Hematopoietic multipotent progenitor cell treated with erythropoietin and hydrocortisone succinate and interleukin-3 and kit ligand, for 4 days (in vitro differentiated cells): Measurements from ENCODE around the gene RIOK2.
"Not testable (repeated sequence)": the region's sequence is repeated elsewhere in the genome, so short reads cannot be mapped to it uniquely, and the experiment has no call there.

Source experiments
- DNase-seq: peaks from one replicate; pipeline ENCODE4 v3.0.0-alpha.2; 2015

The RIOK2 gene

DNA sequence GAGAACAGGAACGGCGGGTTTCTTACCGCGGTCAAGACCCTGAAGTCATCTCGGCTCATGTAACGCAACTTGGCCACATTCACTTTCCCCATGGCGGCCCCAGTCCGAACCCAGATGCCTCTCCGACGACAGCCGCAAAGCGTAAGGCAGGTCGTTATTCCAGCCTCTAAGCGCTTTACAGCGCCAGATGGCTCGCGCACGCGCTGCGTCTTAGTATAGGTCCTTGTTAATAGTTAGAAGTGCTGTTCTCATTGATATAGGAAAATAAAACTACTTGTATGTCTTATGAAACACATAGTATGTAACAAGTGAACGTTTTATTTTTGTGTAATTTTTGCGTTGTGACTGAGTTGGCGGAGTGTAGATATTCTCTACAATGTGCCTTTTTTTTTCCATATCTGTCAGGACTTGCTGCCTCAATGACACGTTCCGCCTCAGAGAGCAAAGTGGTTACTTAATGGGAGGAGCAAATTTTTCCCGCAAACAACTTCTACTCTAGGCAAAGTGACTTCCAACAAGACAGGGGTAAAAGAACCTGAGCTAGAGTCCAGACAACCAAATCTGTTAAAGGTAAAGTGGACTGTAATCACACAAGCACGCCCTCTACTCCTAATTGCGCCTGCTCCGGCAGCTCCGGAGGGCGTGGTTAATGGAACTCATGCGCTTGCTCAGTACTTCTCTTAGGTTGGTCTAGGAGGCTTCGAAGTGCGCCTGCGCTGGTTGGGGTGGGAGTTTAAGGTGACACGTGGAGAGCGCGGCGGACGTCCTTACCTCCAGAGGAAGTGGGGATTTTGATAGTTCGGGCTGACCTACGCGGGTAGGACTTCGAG lies at the start of gene RIOK2:
TSS of gene RIOK2 (minus strand) at position 148 of the 830 bp plus-strand sequence. CDS start at position 92, 56 bp downstream.
- peak; percentile 99 for DNase-seq

DNA sequence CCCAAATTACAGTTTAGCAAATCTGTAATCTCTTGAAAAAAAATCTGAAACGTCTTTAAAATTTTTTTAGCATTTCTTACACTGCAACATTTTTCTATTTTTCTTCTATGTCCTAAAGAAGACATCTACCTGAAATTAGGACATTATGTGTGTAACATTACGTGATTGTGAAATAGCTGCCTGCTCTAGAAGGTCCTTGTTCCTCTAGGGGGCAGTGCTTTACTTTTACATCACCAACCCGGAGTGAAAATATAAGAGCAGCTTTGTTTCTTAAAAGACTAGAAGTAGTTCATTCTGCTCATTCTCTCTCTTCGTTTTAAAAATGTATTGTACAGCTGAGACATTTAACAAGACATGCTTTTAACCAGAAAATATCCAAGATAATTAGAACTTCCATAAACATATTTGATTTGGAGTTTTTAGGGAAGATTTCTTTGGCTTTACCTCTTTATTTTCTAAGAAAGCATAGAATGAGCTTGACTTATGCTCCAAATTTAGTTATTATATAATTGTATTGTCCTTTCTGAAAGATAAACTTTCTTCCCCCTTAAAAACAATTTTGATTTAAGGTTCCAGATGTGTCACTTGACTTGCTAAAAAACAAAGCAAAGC lies 48.1 kb upstream of the RIOK2 start:
- peak; percentile 87 for DNase-seq

DNA sequence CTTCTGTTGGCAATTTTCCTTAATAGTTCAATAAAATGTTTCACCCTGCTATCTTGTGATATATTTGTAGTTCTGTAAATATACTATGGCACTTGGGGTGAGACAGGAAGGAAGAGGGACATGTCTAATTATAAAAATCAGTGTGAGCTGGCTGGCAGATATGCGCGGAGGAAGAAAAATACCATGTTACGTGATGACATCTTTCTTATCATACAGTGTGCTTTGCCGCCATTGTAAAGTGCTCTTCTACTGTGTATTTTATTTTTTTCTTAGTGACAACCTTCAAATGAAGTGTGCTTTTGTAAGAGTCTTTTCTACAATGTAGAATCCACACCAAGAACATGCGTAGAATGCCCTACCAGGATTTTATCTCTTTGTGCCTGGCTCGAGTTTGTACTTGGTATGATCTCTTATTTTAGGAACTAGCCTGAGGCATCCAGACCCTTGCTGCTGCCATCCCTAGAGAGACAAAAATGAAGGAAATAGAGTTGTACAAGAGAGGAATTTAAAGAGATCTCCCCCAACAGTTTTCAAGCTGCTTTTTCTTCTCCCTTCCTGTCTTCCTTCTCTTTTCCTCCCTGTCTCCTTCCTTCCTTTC lies 46.7 kb upstream of the RIOK2 start:
- no peak for DNase-seq

DNA sequence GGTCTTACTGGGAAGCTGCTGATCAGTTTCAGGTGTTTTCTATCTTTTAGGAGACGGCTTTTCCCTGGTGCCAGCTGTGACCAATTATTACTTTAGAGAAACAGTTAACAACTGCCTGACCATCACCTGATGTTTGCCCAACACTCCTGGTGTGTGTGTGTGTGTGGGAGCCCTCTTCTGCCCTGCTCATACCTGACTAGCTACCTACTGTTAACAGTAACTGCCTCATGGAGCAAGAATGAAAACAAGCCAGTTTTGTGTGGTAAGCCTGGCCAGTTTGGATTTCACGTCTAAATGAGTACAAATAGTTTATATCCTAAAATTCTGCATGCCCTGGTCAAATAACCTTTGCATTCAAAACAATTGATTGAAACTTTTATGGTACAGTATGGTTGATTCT lies 46.1 kb upstream of the RIOK2 start:
- DNase-seq = no peak

DNA sequence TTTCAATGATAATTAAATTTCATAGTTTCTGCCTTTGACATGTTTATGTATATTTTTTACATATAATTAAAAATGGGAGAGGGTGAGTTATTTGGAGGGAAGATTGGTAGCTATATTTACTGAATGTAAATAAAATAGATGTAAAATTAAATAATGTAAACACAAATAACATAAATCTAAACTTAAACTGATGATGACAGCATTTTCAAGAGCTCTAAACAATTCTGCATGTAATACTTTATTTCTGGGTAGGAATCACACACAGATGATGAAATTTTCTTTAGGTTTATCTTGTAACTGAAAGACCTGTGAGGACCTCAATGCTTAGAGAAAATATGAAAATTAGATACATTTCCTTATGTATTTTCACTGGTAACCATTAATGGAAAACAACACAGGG lies 42.2 kb upstream of the RIOK2 start:
- no peak for DNase-seq

DNA sequence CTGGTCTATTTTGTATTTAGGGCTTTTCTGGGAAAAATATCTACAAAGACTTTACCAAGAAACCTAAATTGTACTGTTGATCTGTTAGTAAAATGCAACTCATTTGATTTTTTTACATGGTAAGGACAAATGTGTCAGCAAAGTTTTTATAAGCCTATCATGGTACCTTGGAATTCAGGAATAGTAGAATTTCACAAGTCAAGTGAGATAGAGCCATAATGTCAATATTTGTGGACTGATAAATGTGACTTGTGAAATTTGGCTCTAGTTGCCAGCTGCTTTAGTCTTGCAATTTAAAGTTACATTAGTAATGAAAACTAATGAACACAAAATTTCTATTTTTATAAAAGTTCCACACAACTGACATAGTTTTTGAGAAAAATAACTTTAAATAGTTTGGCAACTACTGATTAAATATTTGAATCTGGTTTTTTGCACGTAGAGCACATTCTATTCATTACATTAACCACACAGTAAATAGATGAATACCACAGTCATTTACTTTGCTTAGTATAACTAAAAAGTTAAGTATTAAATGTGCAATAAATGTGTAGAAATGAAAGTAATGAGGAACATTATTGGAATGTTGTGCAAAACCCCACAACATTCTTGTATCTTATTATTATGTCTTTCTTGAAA lies 41.2 kb upstream of the RIOK2 start:
- DNase-seq = no peak

DNA sequence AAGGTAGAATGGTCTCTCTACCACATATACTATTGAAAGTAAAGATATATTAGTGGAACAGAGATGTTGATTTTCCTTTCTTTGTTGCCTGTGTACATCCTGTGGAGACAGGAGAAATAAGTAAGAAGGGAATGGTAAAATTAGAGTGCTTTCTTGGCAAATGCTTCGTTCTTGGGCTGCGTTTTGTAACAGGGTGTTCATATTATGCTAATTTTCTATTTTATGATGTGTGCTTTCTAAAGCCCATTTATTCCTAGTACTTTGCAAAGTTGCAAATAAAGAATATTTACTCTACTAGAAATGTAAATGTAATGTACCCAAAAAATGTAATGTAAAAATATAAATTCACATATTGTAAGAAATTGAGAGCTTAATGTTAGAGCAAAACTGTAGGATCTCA lies 40.5 kb upstream of the RIOK2 start:
- no peak for DNase-seq

DNA sequence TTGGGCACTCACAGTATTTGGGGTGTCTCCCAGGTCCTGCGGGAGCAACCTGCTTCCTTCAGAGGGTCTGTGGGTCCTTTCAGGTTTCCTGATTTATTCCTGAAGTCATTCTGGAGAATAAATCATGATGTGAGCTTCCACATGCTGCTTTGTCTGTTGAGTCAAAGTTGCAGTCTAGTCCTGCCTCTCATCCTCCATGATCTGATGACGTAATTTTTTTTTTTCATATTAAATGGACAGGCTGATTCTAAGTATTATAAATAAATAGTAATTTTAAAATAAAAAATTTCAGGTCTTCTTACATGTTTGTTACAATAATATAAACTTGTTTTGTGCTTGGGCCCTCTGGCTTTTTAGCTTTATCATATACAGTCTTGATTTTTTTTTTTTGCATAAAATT lies 26.3 kb upstream of the RIOK2 start:
- DNase-seq = no peak

DNA sequence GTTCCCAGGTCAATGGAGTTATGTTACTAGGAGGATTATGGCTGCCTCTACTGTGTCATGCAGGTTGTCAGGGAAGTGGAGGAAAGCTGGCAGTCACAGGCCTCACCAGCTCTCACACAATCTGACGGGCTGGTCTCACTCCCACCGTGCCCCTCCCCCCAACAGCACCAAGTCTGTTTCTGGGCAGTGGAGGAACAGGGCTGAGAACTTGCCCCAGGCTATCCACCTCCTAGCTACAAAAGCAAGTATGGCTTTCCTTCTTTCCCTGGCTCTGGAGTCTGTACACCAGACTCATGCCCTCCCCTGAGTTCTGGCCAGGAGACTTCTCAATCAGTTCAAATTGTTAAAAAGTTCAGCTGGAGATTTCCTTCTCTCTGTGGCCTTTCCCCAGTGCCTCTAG lies 25.7 kb upstream of the RIOK2 start:
- DNase-seq = no peak

DNA sequence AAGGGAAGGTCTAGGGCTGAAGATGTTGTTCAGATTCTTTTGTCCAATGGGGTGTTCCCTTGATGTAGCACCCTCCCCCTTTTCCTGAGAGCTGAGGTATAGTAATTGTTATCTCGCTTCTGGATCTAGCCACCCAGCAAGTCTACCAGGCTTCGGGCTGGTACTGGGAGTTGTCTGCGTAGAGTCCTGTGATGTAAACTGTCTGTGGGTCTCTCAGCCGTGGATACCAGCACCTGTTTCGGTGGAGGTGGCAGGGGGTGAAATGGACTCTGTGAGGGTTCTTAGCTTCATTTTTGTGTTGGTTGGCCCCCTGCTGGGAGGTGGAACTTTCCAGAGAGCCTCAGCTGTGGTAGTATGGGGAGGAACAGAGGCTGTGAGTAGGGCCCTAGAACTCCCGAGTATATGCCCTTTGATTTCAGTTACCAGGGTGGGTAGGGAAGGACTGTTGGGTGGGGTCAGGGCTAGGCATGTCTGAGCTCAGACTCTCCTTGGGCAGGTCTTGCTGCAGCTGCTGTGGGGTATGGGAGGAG lies 25.2 kb upstream of the RIOK2 start:
- DNase-seq = no peak

DNA sequence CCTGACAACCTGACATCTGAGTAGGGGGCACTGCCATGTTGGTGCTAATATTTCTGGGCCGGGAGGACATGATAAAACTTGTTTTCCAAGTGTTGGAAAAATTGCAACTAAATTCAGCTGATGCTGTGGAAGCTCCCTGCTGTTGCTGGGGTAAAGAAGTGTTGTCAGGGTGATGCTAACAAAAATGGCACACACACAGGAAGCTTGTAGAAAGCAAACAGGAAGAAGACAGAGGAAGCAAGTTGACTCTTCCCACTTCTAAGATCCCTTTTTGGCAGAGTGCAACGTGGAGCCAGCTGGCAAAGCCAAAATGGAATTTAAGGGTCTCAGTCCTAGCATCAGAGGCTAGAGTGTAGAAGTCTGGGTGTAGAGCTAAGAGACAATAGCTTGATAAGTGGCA lies 11.3 kb upstream of the RIOK2 start:
- no peak for DNase-seq

DNA sequence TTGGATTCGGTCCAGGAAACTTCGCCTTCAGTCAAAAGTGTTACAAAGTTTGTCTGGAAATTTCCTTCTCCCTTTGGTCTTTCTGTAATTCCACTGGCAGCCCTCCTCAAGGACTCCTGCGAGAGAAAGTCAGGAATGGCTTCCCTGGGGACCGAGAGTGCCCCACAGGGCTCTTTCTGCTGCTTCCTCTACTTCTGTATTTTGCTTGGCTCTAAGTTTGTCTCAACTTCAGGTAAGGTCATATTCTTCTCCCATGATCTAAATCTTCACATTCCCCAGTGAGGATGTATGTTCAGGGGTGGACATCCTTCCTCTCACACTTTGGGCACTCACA lies 10.3 kb upstream of the RIOK2 start:
- DNase-seq = no peak

DNA sequence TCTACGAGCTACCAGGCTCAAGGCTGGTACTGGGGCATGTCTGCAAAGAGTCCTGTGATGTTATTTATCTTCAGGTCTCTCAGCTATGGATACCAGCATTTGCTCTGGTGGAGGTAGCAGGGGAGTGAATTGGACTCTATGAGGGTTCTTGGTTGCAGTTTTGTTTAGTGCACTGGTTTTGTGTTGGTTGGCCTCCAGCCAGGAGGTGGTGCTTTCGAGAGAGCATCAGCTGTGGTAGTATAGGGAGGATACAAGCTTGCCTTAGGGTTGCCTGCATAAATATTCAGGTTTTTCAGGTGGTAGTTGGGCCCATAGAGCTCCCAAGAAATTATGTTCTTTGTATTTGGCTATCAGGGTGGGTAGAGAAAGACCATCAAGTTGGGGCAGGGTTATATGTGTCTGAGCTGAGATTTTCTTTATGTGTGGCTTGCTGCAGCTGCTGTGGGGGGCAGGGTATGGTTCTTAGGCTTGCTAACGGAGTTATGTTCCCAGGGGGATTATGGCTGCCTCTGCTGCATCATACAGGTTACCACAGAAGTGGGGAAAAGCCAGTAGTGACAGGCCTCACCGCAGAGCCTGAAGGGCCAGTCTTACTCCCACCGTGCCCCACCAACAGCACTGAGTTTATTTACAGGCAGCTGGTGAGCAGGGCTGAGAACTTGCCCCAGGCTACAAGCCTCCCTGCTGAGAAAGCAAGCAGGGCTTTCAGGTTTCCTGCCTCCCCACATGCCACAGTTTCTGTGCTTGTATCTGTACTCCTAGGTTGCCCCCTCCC lies 9.7 kb upstream of the RIOK2 start:
- DNase-seq = no peak

DNA sequence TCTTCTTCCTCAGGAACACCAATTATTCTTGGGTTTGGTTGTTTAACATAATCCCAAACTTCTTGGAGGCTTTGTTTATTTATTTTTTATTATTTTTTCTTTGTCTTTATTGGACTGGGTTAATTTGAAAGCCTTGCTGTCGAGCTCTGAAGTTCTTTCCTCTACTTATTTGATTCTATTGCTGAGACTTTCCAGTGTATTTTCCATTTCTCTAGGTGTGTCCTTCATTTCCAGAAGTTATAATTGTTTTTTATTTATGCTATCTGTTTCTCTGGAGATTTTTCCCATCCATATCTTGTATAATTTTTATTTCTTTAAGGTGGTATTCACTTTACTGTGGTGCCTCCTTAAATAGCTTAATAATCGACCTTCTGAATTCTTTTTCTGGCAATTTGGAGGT lies 8.8 kb upstream of the RIOK2 start:
- no peak for DNase-seq

DNA sequence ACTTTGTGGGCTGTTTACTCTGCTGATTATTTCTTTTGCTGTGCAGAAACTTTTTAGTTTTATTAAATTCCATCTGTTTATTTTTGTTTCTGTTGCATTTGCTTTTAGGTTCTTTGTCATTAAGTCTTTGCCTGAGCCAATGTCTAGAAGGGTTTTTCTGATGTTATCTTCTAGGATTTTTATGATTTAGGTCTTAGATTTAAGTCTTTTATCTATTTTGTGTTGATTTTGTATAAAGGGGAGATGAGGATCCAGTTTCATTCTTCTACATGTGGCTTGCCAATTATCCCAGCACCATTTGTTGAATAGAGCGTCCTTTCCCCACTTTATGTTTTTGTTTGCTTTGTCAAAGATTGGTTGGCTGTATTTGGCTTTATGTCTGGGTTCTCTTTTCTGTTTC lies 6.5 kb upstream of the RIOK2 start:
- not testable (repeated sequence) for DNase-seq

DNA sequence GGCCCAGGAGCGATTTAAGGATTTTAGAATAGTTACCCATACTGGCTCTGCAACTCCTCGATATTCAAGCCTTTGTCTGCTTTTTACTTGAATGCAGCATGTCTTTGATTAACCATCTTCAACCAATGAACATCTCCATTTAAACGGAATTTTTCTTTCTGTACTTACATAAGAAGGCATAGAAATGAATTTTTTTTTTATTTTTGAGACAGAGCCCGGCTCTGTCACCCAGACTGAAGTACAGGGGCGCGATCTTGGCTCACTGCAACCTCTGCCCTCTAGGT lies 825 bp upstream of the RIOK2 start:
- no peak for DNase-seq

DNA sequence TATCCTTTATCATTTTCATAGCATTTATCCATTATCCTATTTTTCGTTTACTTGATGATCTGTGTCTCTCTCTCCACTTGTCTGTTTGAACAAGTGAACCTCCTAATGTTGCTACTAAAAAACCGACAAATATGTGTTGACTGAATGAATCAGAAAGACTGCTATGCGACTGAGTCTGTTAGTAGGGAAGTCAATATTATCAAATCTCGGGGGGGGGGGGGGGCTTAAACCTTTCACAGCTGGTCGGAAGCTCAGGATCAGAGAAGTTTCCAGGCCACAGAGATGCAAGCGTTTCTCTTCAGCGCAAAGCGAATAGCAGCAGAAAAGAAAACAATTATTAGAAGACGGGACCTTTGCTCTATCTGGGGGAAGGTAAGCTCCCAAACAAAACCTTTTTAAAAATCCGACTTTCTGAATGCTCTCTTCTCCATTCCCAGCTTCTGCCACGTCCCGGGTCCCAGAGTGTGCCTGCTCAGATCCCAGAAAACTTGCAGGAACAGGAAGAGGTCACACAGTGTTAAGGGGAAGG lies 412 bp downstream of the RIOK2 start:
- DNase-seq = peak; percentile 44

DNA sequence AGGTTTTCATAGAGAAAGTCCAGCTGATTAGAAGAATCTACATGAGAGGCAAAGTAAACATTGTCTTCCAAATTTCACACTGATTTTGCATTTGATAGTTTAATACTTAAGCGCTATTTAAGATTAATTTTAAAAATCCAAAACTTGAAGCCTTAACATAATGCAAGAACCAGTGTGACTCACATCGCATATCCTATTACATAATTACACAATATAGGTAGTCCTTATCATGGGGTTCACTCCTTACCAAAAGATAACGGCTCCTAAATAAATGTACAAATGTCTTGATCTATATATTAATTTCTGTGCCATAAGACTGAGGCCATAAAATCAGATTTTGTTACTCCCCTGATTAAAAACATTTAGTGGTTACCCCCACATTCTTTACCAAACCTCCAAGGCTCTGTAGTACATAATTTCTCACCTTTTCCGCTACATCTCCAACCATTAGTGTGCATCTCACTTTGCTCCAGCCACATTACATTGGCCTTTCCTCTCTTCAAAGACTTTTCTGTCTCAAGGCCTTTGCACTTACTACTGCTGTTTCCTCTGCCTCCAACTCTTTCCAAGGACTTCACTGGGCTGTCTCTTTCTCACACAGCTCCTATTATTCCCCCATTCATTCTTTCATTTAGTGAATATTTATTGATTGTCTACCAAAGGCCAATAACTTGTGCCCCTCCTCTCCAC lies 1.0 kb downstream of the RIOK2 start:
- DNase-seq = no peak

DNA sequence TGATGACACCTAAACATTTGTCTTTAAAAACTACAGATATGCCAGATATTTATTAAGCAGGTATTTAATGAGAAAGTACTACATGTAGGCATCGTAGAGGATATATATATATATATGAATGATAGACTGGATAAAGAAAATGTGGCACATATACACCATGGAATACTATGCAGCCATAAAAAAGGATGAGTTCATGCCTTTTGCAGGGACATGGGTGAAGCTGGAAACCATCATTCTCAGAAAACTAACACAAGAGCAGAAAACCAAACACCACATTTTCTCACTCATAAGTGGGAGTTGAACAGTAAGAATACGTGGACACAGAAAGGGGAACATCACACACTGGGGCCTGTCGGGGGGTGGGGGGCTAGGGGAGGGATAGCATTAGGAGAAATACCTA lies 3.6 kb downstream of the RIOK2 start:
- DNase-seq = not testable (repeated sequence)

DNA sequence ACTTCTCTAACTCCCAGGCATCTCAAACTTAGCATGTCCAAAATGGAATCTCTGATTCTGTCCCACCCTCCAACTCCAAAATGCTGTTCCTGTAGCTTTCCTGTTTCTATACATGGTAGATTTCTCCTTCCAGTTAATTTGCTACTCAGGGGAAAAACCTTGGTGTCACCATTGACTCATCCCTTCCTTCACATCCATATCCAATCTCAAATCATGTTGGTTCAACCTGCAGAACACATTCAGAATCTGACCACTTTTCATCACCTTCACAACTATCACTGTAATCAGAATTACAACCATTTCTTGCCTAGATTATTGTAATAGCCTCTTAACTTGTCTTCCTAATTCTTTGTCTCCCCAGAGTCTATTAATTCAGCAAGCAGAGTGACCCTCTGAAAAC lies 10.8 kb downstream of the RIOK2 start:
- DNase-seq = no peak

DNA sequence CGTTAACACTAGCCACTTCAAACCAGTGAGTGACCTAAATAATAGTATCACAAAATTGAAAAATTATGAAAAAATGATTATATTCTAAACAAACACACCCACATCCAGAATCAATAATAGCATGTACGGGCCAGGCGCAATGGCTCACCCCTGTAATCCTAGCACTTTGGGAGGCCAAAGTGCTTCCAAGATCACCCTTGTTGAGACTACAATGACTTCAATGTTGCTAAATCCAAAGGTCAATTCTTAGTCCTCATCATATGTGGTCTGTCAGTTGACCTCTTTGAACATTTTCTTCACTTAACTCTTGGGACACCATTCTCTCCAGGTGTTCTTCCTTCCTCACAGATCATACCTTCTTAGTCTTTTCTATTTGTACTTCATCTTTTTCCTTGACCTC lies 11.3 kb downstream of the RIOK2 start:
- DNase-seq = no peak

DNA sequence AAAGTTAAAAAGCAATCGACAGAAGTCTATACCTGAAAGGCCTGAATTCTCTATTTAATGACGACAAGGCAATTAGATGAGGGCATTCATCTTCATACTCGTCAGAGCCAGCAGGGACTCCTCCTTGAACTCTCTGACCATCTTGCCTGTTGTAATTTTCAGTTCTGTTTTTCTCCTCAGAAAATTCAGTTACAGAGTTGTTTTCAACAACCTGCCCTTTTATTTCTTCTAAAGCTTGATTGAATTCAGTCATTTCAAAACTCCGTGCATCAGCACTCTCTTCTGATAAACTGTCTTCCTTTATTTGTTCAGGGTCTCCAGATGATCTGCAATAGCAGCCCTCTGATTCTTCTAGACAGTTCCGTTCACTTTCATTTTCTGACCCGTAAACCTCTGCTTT lies 15.6 kb downstream of the RIOK2 start:
- no peak for DNase-seq
